Peyer's patch (tissue), 4 donors: Measurements from ENCODE around the gene FASTKD3. TPM values are rescaled to one million over a fixed set of nuclear protein-coding genes. Genes with fewer than 3 reads are reported as not detected.

Experiments
- DNase-seq, 3 donors: peaks; one replicate each; pipeline ENCODE4 v3.0.0-alpha.2; 2017 to 2019
- H3K27ac ChIP-seq, 4 donors: fragments of 200-600 bp; sonication (generic); one replicate each; pipeline ENCODE4 v1.5.1; 2016 to 2019
- H3K27me3 ChIP-seq, 2 donors: fragments of 200-600 bp; sonication (generic); one replicate each; pipeline ENCODE4 v1.5.1; 2019
- H3K36me3 ChIP-seq, 3 donors: fragments of 200-600 bp; sonication (generic); one replicate each; pipeline ENCODE4 v1.5.1; 2016 to 2019
- H3K4me1 ChIP-seq, 4 donors: fragments of 200-600 bp; sonication (generic); one replicate each; pipeline ENCODE4 v1.5.1; 2016 to 2019
- H3K4me3 ChIP-seq, 4 donors: fragments of 200-600 bp; sonication (generic); 1 replicate in 3 of 4; 2 replicates in 1 of 4; pipeline ENCODE4 v1.5.1; 2016 to 2019; ENCODE audit warnings: mild to moderate bottlenecking in 1 of 4
- H3K9me3 ChIP-seq, 4 donors: fragments of 200-600 bp; sonication (generic); one replicate each; pipeline ENCODE4 v1.5.1; 2016 to 2019; ENCODE audit warnings: mild to moderate bottlenecking in 1 of 4
- POLR2A ChIP-seq, 2 donors: fragments of 450-650 bp; IDR thresholded peaks; one replicate each; pipeline ENCODE4 v1.5.1; 2017; ENCODE audit warnings: antibody characterized with exemption in 2 of 2, mild to moderate bottlenecking in 2 of 2, moderate library complexity in 2 of 2
- total RNA-seq, 4 donors: library from RNA; depleted of rRNA; stranded (reverse); fragments of >200 nt; gene quantifications; one replicate each; pipeline ENCODE4 v1.1.0, GENCODE V29; 2016
- TF ChIP-seq, protein P1 (sequence below), 6 experiments: fragments of 450-650 bp in 4 of 6; fragments of 200-600 bp in 2 of 6; sonication (generic) in 1 of 6; IDR thresholded peaks; one replicate each; pipeline ENCODE4 v1.5.1; 2017 to 2019; ENCODE audit warnings: antibody characterized with exemption in 6 of 6, mild to moderate bottlenecking in 3 of 6, moderate library complexity in 1 of 6

The FASTKD3 gene
- total RNA-seq, 4 donors from 2014 or later = 10.0 to 17.0 (median 14.1) TPM

DNA sequence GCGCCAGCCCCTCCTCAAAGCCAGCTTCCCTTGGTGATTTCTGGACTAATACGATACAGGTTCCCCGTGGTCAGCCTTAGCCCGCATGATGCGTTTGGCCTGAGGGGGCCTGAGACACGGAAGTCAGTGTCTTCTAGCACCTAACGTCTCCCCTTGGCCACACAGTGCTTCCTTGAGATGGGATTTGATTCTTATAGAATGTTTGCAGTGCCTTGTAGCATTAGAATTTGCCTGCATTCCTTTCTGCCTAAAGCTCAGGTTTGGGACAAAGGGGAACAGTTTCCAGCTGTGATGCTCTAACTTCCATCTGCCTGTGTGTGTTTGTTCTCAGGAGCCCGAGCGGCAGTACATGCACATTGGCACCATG lies 52.3 kb downstream of the FASTKD3 start:
- Histone ChIP-seq H3K27me3 (no peaks in the 10 kb centered on the region), H3K36me3 (no peaks in the 10 kb centered on the region), H3K9me3 (no peaks in the 10 kb centered on the region), H3K4me3 (no peak overlapping the region), H3K4me1 (no peaks in the 10 kb centered on the region), H3K27ac (no peak overlapping the region)
- no peak for TF ChIP-seq POLR2A (IDR thresholded peaks at IDR 0.05)
- TF ChIP-seq, protein P1, sequence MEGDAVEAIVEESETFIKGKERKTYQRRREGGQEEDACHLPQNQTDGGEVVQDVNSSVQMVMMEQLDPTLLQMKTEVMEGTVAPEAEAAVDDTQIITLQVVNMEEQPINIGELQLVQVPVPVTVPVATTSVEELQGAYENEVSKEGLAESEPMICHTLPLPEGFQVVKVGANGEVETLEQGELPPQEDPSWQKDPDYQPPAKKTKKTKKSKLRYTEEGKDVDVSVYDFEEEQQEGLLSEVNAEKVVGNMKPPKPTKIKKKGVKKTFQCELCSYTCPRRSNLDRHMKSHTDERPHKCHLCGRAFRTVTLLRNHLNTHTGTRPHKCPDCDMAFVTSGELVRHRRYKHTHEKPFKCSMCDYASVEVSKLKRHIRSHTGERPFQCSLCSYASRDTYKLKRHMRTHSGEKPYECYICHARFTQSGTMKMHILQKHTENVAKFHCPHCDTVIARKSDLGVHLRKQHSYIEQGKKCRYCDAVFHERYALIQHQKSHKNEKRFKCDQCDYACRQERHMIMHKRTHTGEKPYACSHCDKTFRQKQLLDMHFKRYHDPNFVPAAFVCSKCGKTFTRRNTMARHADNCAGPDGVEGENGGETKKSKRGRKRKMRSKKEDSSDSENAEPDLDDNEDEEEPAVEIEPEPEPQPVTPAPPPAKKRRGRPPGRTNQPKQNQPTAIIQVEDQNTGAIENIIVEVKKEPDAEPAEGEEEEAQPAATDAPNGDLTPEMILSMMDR (IDR thresholded peaks at IDR 0.05) = peak in 1 of 6 experiments; percentile 2
- DNase-seq = no peak

GRCh38 chr5:7815892-7816534 lies 52.8 kb downstream of the FASTKD3 start:
- TF ChIP-seq POLR2A (IDR thresholded peaks at IDR 0.05) = no peak
- TF ChIP-seq, protein P1 (IDR thresholded peaks at IDR 0.05) = peak; percentile 19 to 71 (median 60)
- DNase-seq = peak; percentile 42 to 80 (median 78)

DNA sequence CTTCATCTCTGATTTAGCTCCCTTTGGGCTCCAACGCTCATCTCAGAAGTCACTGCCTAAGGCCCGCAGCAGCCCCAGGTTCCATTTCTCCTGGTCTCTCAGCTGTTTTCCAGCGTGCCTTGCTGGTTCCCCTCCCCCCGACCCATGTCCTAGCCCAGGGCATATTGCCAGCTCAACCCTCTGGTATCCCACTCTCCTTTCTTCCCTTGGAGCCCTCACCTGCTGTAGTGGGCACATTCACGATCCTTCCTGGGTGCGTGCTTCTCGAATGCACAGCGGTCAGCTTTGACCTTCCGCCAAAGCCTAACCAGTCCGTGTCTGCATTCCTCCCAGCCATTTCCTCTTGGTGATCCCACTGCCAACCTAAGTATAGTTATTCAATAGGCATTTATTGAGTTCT lies 54.0 kb downstream of the FASTKD3 start:
- H3K9me3 ChIP-seq = no peaks in the 10 kb centered on the region
- no peak for TF ChIP-seq POLR2A (IDR thresholded peaks at IDR 0.05)
- TF ChIP-seq, protein P1 (IDR thresholded peaks at IDR 0.05) = no peak
- no peak overlapping the region for H3K4me3 ChIP-seq
- DNase-seq = no peak
- no peaks in the 10 kb centered on the region for H3K27me3 ChIP-seq
- H3K36me3 ChIP-seq = no peaks in the 10 kb centered on the region
- H3K4me1 ChIP-seq = no peaks in the 10 kb centered on the region
- no peak overlapping the region for H3K27ac ChIP-seq

More at GRCh38 chr5:7815892-7816534, 52.8 kb downstream of the FASTKD3 start:
- Histone ChIP-seq H3K4me1 (no peaks in the 10 kb centered on the region), H3K4me3 (no peak overlapping the region), H3K9me3 (no peaks in the 10 kb centered on the region), H3K36me3 (no peaks in the 10 kb centered on the region), H3K27ac (no peak overlapping the region), H3K27me3 (no peaks in the 10 kb centered on the region)

GRCh38 chr5:7813576-7813975 lies 55.3 kb downstream of the FASTKD3 start:
- TF ChIP-seq, protein P1 (IDR thresholded peaks at IDR 0.05) = no peak
- no peak for TF ChIP-seq POLR2A (IDR thresholded peaks at IDR 0.05)
- Histone ChIP-seq H3K27me3 (no peaks in the 10 kb centered on the region), H3K9me3 (no peaks in the 10 kb centered on the region), H3K4me1 (no peaks in the 10 kb centered on the region), H3K36me3 (no peaks in the 10 kb centered on the region), H3K27ac (no peak overlapping the region), H3K4me3 (no peak overlapping the region)
- DNase-seq = no peak

DNA sequence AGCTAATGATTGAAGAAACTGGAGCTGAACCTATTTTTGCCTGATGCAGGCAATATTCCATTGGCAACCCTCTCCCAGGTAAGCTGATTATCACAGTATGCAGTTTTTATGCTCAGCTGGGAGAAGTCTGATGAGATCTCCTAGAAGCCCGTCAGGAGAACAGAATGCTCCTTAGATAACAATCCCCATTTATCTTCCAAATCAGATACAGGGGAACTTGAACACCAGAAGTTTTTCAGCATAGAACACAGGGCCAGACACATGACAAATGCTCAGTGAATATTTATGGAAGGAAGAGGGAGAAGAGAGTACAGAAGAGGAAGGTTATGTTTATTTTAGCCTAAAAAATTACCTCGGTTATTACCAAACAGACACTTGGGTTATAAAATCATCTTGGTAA lies 55.8 kb downstream of the FASTKD3 start:
- Histone ChIP-seq H3K36me3 (no peaks in the 10 kb centered on the region), H3K4me3 (no peak overlapping the region), H3K27me3 (no peaks in the 10 kb centered on the region), H3K4me1 (no peaks in the 10 kb centered on the region), H3K9me3 (no peaks in the 10 kb centered on the region), H3K27ac (no peak overlapping the region)
- TF ChIP-seq POLR2A (IDR thresholded peaks at IDR 0.05) = no peak
- TF ChIP-seq, protein P1 (IDR thresholded peaks at IDR 0.05) = no peak
- DNase-seq = no peak
